Small intestine (tissue), 7 donors: ENCODE data around the gene PLCD1. TPM values are rescaled to one million over a fixed set of nuclear protein-coding genes. Genes with fewer than 3 reads are reported as not detected.
A peak's percentile ranks its signal among the peaks of the same experiment; 100 is the strongest.

Source experiments
- DNase-seq, 2 donors: peaks; one replicate each; pipeline versions ENCODE4 v3.0.0 to v3.0.0-alpha.2; 2013
- FAIRE-seq: peaks from 2 replicates; lab custom pipeline; 2012; peaks lifted over from hg19 to GRCh38; lab: Jason Lieb, UNC
- H3K27ac ChIP-seq, 3 donors: one replicate each; pipeline ENCODE4 v1.5.1; 2013; ENCODE audit warnings: low read length in 2 of 3, mild to moderate bottlenecking in 2 of 3, control low read depth in 1 of 3, inconsistent platforms in 1 of 3, low read depth in 1 of 3, moderate library complexity in 1 of 3
- H3K27me3 ChIP-seq, 3 donors: one replicate each; pipeline ENCODE4 v1.6.1; 2013; ENCODE audit warnings: low read length in 3 of 3, inconsistent platforms in 1 of 3; ENCODE audit not compliant: control insufficient read depth in 3 of 3, insufficient read depth in 3 of 3
- H3K36me3 ChIP-seq, 3 donors: one replicate each; pipeline ENCODE4 v1.6.1; 2013; ENCODE audit warnings: low read length in 3 of 3, inconsistent platforms in 1 of 3, low read depth in 1 of 3, mild to moderate bottlenecking in 1 of 3, moderate library complexity in 1 of 3; ENCODE audit not compliant: control insufficient read depth in 3 of 3, insufficient read depth in 2 of 3
- H3K4me1 ChIP-seq, 3 donors: one replicate each; pipeline ENCODE4 v1.6.1; 2013; ENCODE audit warnings: low read length in 2 of 3, inconsistent platforms in 1 of 3, low read depth in 1 of 3, mild to moderate bottlenecking in 1 of 3, moderate library complexity in 1 of 3; ENCODE audit not compliant: control insufficient read depth in 3 of 3, insufficient read depth in 2 of 3
- H3K4me3 ChIP-seq, 3 donors: one replicate each; pipeline ENCODE4 v1.5.1; 2013; ENCODE audit warnings: low read length in 3 of 3, control low read depth in 1 of 3, inconsistent platforms in 1 of 3, low read depth in 1 of 3, mild to moderate bottlenecking in 1 of 3, moderate library complexity in 1 of 3
- H3K9me3 ChIP-seq, 2 donors: one replicate each; pipeline ENCODE4 v1.6.1; 2013; ENCODE audit warnings: low read depth in 1 of 2, low read length in 1 of 2; ENCODE audit not compliant: control insufficient read depth in 2 of 2, insufficient read depth in 1 of 2
- WGBS, 3 donors: extraction: QIAGEN DNeasy Blood & Tissue Kit; methylation state at CpG; one replicate each; pipeline ENCODE4 v1.1.7; 2013; 5-methylcytosine and 5-hydroxymethylcytosine counted together
- polyA plus RNA-seq, 4 donors: library from polyadenylated mRNA; stranded (reverse) in 3 of 4; unstranded in 1 of 4; fragments of 200-250 nt in 3 of 4; fragments of 120-200 nt in 1 of 4; gene quantifications; one replicate each; pipeline versions ENCODE4 v1.2.1 to v1.2.3, GENCODE V29; 2013
- donor health status: healthy with polysubstance abuse.
- donor health status: control.
- donor health status: control.
- donor health status: Bipolar disorder and iron deficiency.
- donor health status: healthy.

The PLCD1 gene
- polyA plus RNA-seq, 4 donors = 7.8 to 20.7 (median 12.6) TPM

GRCh38 chr3:38003817-38004414, 25.5 kb downstream of the PLCD1 start:
- H3K9me3 ChIP-seq = no peaks in the 10 kb centered on the region
- DNase-seq (peak in 1 of 2 donors; percentile 90), FAIRE-seq (no peak)
- H3K4me1 ChIP-seq = peaks cover 0 to 53% (median 0%) of the 10 kb centered on the region in 3 donors
- H3K36me3 ChIP-seq = peaks cover 10 to 98% (median 18%) of the 10 kb centered on the region in 3 donors
- peak overlapping the region in 2 of 3 donors; percentile 59 to 92 for H3K27ac ChIP-seq
- WGBS, 3 donors = 59 to 74% (median 69%) methylated on average over 11 of the region's 11 CpGs
- no peak overlapping the region for H3K4me3 ChIP-seq
- H3K27me3 ChIP-seq = no peaks in the 10 kb centered on the region

- Histone ChIP-seq H3K27ac (peak overlapping the region in 2 of 3 donors; percentile 59 to 92), H3K4me1 (peaks cover under 1 to 57% (median 1%) of the 10 kb centered on the region in 3 donors), H3K27me3 (no peaks in the 10 kb centered on the region), H3K36me3 (peaks cover 10 to 93% (median 18%) of the 10 kb centered on the region in 3 donors), H3K4me3 (no peak overlapping the region), H3K9me3 (no peaks in the 10 kb centered on the region)
- FAIRE-seq (no peak), DNase-seq (peak; percentile 62 to 86)
- WGBS, 3 donors = 35 to 57% (median 47%) methylated on average over 7 of the region's 7 CpGs
These were observed 26.0 kb downstream of the PLCD1 start for GRCh38 chr3:38003371-38003816.

GRCh38 chr3:38002940-38003339, 26.5 kb downstream of the PLCD1 start:
- no peak overlapping the region for H3K4me3 ChIP-seq
- WGBS, 3 donors = 85 to 88% (median 87%) methylated on average over 9 of the region's 9 CpGs
- peaks cover 5 to 62% (median 5%) of the 10 kb centered on the region in 3 donors for H3K4me1 ChIP-seq
- no peaks in the 10 kb centered on the region for H3K27me3 ChIP-seq
- peaks cover 10 to 92% (median 18%) of the 10 kb centered on the region in 3 donors for H3K36me3 ChIP-seq
- H3K9me3 ChIP-seq = no peaks in the 10 kb centered on the region
- FAIRE-seq (no peak), DNase-seq (no peak)
- H3K27ac ChIP-seq = peak overlapping the region in 1 of 3 donors; percentile 92

- H3K4me3 ChIP-seq = no peak overlapping the region
These were observed 27.1 kb downstream of the PLCD1 start for GRCh38 chr3:38002291-38002876.

GRCh38 chr3:38001456-38002081, 27.9 kb downstream of the PLCD1 start:
- 76 to 87% (median 83%) methylated on average over 9 of the region's 9 CpGs for WGBS, 3 donors
- Histone ChIP-seq H3K27ac (no peak overlapping the region), H3K4me3 (no peak overlapping the region), H3K36me3 (peaks cover 3 to 89% (median 12%) of the 10 kb centered on the region in 3 donors), H3K27me3 (no peaks in the 10 kb centered on the region), H3K9me3 (no peaks in the 10 kb centered on the region), H3K4me1 (peaks cover 5 to 75% (median 5%) of the 10 kb centered on the region in 3 donors)
- peak in 1 of 2 donors; percentile 42 for DNase-seq
- no peak for FAIRE-seq

More at GRCh38 chr3:38002291-38002876, 27.1 kb downstream of the PLCD1 start:
- DNase-seq (no peak), FAIRE-seq (no peak)
- Histone ChIP-seq H3K4me1 (peaks cover 5 to 68% (median 5%) of the 10 kb centered on the region in 3 donors), H3K27ac (peak overlapping the region in 1 of 3 donors; percentile 92), H3K9me3 (no peaks in the 10 kb centered on the region), H3K27me3 (no peaks in the 10 kb centered on the region), H3K36me3 (peaks cover 9 to 92% (median 12%) of the 10 kb centered on the region in 3 donors)
- 88 to 93% (median 92%) methylated on average over 6 of the region's 6 CpGs for WGBS, 3 donors

- WGBS, 3 donors = 92 to 100% (median 95%) methylated on average over 6 of the region's 6 CpGs
- no peak overlapping the region for H3K4me3 ChIP-seq
- no peak overlapping the region for H3K27ac ChIP-seq
- no peak for FAIRE-seq
- peaks cover 5 to 80% (median 5%) of the 10 kb centered on the region in 3 donors for H3K4me1 ChIP-seq
- H3K36me3 ChIP-seq = peaks cover 0 to 89% (median 14%) of the 10 kb centered on the region in 3 donors
- no peak for DNase-seq
- no peaks in the 10 kb centered on the region for H3K27me3 ChIP-seq
- H3K9me3 ChIP-seq = no peaks in the 10 kb centered on the region
These were observed 28.4 kb downstream of the PLCD1 start for GRCh38 chr3:38000965-38001455.

- no peak for FAIRE-seq
These were observed 29.1 kb downstream of the PLCD1 start for GRCh38 chr3:38000242-38000916.

GRCh38 chr3:37999836-38000235, 29.6 kb downstream of the PLCD1 start:
- Histone ChIP-seq H3K36me3 (peaks cover 0 to 84% (median 20%) of the 10 kb centered on the region in 3 donors), H3K27me3 (no peaks in the 10 kb centered on the region), H3K27ac (no peak overlapping the region), H3K9me3 (no peaks in the 10 kb centered on the region), H3K4me1 (peaks cover 5 to 83% (median 10%) of the 10 kb centered on the region in 3 donors), H3K4me3 (no peak overlapping the region)
- WGBS, 3 donors = 87 to 92% (median 89%) methylated on average over 6 of the region's 6 CpGs
- no peak for DNase-seq
- FAIRE-seq = no peak

More at GRCh38 chr3:38000242-38000916, 29.1 kb downstream of the PLCD1 start:
- Histone ChIP-seq H3K27me3 (no peaks in the 10 kb centered on the region), H3K4me3 (no peak overlapping the region), H3K9me3 (no peaks in the 10 kb centered on the region), H3K36me3 (peaks cover 0 to 89% (median 18%) of the 10 kb centered on the region in 3 donors), H3K4me1 (peaks cover 5 to 83% (median 10%) of the 10 kb centered on the region in 3 donors), H3K27ac (no peak overlapping the region)
- WGBS, 3 donors = 89 to 99% (median 95%) methylated on average over 6 of the region's 6 CpGs
- DNase-seq = no peak
